ENCODE data around the gene TMEM217.

The TMEM217 gene

GRCh38 chr6:37283268-37283667 is 25.3 kb upstream of the TMEM217 start:
- DNase-seq (ENCODE audit: low read depth, low spot score): no peak
- H3K4me3 ChIP-seq (ENCODE audit: low read length): no peak overlapping the region

GRCh38 chr6:37282371-37282770 is 24.4 kb upstream of the TMEM217 start:
- DNase-seq (ENCODE audit: low read depth, low spot score): no peak
- H3K4me3 ChIP-seq (ENCODE audit: low read length): no peak overlapping the region

GRCh38 chr6:37280162-37280887 is 22.4 kb upstream of the TMEM217 start:
- no peak for DNase-seq (ENCODE audit: low read depth, low spot score)
- H3K4me3 ChIP-seq (ENCODE audit: low read length): no peak overlapping the region

GRCh38 chr6:37279366-37280134 is 21.6 kb upstream of the TMEM217 start:
- no peak for DNase-seq (ENCODE audit: low read depth, low spot score)
- no peak overlapping the region for H3K4me3 ChIP-seq (ENCODE audit: low read length)

GRCh38 chr6:37277001-37277409 is 19.1 kb upstream of the TMEM217 start:
- DNase-seq (ENCODE audit: low read depth, low spot score): peak; percentile 78
- H3K4me3 ChIP-seq (ENCODE audit: low read length): no peak overlapping the region

GRCh38 chr6:37275350-37275749 is 17.4 kb upstream of the TMEM217 start:
- no peak overlapping the region for H3K4me3 ChIP-seq (ENCODE audit: low read length)
- DNase-seq (ENCODE audit: low read depth, low spot score): no peak

- no peak for DNase-seq (ENCODE audit: low read depth, low spot score)
- no peak overlapping the region for H3K4me3 ChIP-seq (ENCODE audit: low read length)
Measured at GRCh38 chr6:37273690-37274089, 15.7 kb upstream of the TMEM217 start.

GRCh38 chr6:37272834-37273566 is 15.1 kb upstream of the TMEM217 start:
- DNase-seq (ENCODE audit: low read depth, low spot score): no peak
- H3K4me3 ChIP-seq (ENCODE audit: low read length): no peak overlapping the region

GRCh38 chr6:37269105-37269504 is 11.2 kb upstream of the TMEM217 start:
- DNase-seq (ENCODE audit: low read depth, low spot score): no peak
- H3K4me3 ChIP-seq (ENCODE audit: low read length): no peak overlapping the region

- H3K4me3 ChIP-seq (ENCODE audit: low read length): no peak overlapping the region
- no peak for DNase-seq (ENCODE audit: low read depth, low spot score)
Measured at GRCh38 chr6:37265860-37266259, 7.9 kb upstream of the TMEM217 start.

GRCh38 chr6:37265001-37265400 is 7.1 kb upstream of the TMEM217 start:
- H3K4me3 ChIP-seq (ENCODE audit: low read length): no peak overlapping the region
- no peak for DNase-seq (ENCODE audit: low read depth, low spot score)

GRCh38 chr6:37262446-37263026 is 4.6 kb upstream of the TMEM217 start:
- H3K4me3 ChIP-seq (ENCODE audit: low read length): no peak overlapping the region
- no peak for DNase-seq (ENCODE audit: low read depth, low spot score)

- H3K4me3 ChIP-seq (ENCODE audit: low read length): no peak overlapping the region
Measured at GRCh38 chr6:37261198-37261597, 3.3 kb upstream of the TMEM217 start.

GRCh38 chr6:37260444-37260843 is 2.5 kb upstream of the TMEM217 start:
- no peak overlapping the region for H3K4me3 ChIP-seq (ENCODE audit: low read length)
- no peak for DNase-seq (ENCODE audit: low read depth, low spot score)

More at GRCh38 chr6:37261198-37261597, 3.3 kb upstream of the TMEM217 start:
- no peak for DNase-seq (ENCODE audit: low read depth, low spot score)

GRCh38 chr6:37260040-37260439 is 2.1 kb upstream of the TMEM217 start:
- no peak overlapping the region for H3K4me3 ChIP-seq (ENCODE audit: low read length)
- no peak for DNase-seq (ENCODE audit: low read depth, low spot score)

- H3K4me3 ChIP-seq (ENCODE audit: low read length): peak overlapping the region; percentile 91
Measured at GRCh38 chr6:37259191-37259590, 1.2 kb upstream of the TMEM217 start.

GRCh38 chr6:37258405-37259105 is 611 bp upstream of the TMEM217 start:
- peak overlapping the region; percentile 91 for H3K4me3 ChIP-seq (ENCODE audit: low read length)
- no peak for DNase-seq (ENCODE audit: low read depth, low spot score)

More at GRCh38 chr6:37259191-37259590, 1.2 kb upstream of the TMEM217 start:
- DNase-seq (ENCODE audit: low read depth, low spot score): no peak

GRCh38 chr6:37257320-37257633 is 667 bp downstream of the TMEM217 start:
- DNase-seq (ENCODE audit: low read depth, low spot score): no peak
- H3K4me3 ChIP-seq (ENCODE audit: low read length): peak overlapping the region; percentile 91

- peak overlapping the region; percentile 91 for H3K4me3 ChIP-seq (ENCODE audit: low read length)
- DNase-seq (ENCODE audit: low read depth, low spot score): no peak
Measured at GRCh38 chr6:37256692-37257319, 1.1 kb downstream of the TMEM217 start.

Measured in Jurkat, Clone E6-1 (cell line).